KMS-11 (cell line): Measurements from ENCODE around the gene PHEX.

Source experiments
- H2AFZ ChIP-seq: fragments of 200-600 bp; sonication (generic); 2 replicates; pipeline ENCODE4 v1.6.1; 2016; ENCODE audit warnings: antibody characterized with exemption, mixed run types, low read depth
- H3K27ac ChIP-seq: fragments of 200-600 bp; sonication (generic); 2 replicates; pipeline ENCODE4 v1.6.1; 2016; ENCODE audit warnings: mild to moderate bottlenecking, mixed run types
- H3K27me3 ChIP-seq: fragments of 200-600 bp; sonication (generic); 2 replicates; pipeline ENCODE4 v1.6.1; 2017; ENCODE audit warnings: mild to moderate bottlenecking, low read depth, mixed run types, moderate library complexity; ENCODE audit not compliant: insufficient read depth
- H3K36me3 ChIP-seq: fragments of 200-600 bp; sonication (generic); 2 replicates; pipeline ENCODE4 v1.6.1; 2017; ENCODE audit warnings: mild to moderate bottlenecking, mixed run types; ENCODE audit not compliant: insufficient read depth
- H3K4me1 ChIP-seq: fragments of 200-600 bp; sonication (generic); 2 replicates; pipeline ENCODE4 v1.6.1; 2016; ENCODE audit warnings: mild to moderate bottlenecking, low read depth, mixed run types; ENCODE audit not compliant: poor library complexity, severe bottlenecking
- H3K4me2 ChIP-seq: fragments of 200-600 bp; sonication (generic); 2 replicates; pipeline ENCODE4 v1.7.0; 2016; ENCODE audit warnings: mild to moderate bottlenecking, mixed run types
- H3K4me3 ChIP-seq: fragments of 200-600 bp; sonication (generic); IDR thresholded peaks from 2 replicates; pipeline ENCODE4 v1.6.1; 2017; ENCODE audit warnings: low read depth, low read length, mixed read lengths; ENCODE audit not compliant: insufficient read depth
- H3K79me2 ChIP-seq: fragments of 200-600 bp; sonication (generic); 2 replicates; pipeline ENCODE4 v1.6.1; 2016; ENCODE audit warnings: low read depth, mixed run types; ENCODE audit not compliant: insufficient read depth
- H3K9ac ChIP-seq: fragments of 200-600 bp; sonication (generic); 2 replicates; pipeline ENCODE4 v1.6.1; 2016; ENCODE audit warnings: mild to moderate bottlenecking, mixed run types
- H4K20me1 ChIP-seq: fragments of 200-600 bp; sonication (generic); 2 replicates; pipeline ENCODE4 v1.6.1; 2016; ENCODE audit warnings: mild to moderate bottlenecking, mixed run types; ENCODE audit not compliant: insufficient read depth
- TF ChIP-seq, protein P1 (sequence below): fragments of 200-600 bp; sonication (generic); conservative IDR thresholded peaks from 2 replicates; pipeline ENCODE4 v1.6.1; 2017; ENCODE audit warnings: low read depth, mild to moderate bottlenecking, antibody characterized with exemption, low read length, moderate library complexity, mixed read lengths

Gene PHEX

DNA sequence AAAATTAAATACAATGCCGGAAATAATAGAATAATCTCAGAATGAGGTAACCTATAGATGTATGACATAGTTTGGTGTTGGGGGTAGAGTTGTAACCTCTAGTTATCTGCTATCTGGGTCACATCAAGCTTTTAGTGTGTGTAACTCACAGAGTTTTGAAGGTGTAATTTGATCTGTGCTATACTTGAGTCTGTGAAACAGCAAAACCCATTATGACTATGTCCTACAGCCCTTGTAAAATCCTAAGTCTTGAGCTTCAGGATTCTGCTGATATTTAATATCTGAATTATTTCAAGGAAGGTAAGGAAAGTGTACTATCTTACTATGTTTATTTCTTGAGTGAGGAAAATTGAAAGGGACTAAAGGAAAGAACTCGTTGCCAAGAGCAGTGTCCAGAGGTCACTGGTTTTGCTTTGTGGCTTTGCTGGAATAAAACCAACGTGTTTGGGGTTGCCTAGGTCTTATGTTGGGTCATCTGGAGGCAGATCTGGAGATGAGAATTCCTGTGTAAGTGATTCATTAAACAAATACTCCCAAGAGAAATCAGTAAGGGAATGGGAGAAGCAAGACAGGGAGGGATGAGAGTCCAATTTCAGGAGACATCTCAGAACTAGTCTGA, 132.8 kb downstream of the PHEX start:
- Histone ChIP-seq H3K4me2 (no peak overlapping the region), H3K4me1 (no peaks in the 10 kb centered on the region), H3K4me3 (no peak overlapping the region), H3K27me3 (no peaks in the 10 kb centered on the region), H3K27ac (no peak overlapping the region), H4K20me1 (no peaks in the 10 kb centered on the region), H3K9ac (no peak overlapping the region), H2AFZ (no peak overlapping the region), H3K36me3 (no peaks in the 10 kb centered on the region), H3K79me2 (no peaks in the 10 kb centered on the region)
- TF ChIP-seq, protein P1, sequence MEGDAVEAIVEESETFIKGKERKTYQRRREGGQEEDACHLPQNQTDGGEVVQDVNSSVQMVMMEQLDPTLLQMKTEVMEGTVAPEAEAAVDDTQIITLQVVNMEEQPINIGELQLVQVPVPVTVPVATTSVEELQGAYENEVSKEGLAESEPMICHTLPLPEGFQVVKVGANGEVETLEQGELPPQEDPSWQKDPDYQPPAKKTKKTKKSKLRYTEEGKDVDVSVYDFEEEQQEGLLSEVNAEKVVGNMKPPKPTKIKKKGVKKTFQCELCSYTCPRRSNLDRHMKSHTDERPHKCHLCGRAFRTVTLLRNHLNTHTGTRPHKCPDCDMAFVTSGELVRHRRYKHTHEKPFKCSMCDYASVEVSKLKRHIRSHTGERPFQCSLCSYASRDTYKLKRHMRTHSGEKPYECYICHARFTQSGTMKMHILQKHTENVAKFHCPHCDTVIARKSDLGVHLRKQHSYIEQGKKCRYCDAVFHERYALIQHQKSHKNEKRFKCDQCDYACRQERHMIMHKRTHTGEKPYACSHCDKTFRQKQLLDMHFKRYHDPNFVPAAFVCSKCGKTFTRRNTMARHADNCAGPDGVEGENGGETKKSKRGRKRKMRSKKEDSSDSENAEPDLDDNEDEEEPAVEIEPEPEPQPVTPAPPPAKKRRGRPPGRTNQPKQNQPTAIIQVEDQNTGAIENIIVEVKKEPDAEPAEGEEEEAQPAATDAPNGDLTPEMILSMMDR = no peak

DNA sequence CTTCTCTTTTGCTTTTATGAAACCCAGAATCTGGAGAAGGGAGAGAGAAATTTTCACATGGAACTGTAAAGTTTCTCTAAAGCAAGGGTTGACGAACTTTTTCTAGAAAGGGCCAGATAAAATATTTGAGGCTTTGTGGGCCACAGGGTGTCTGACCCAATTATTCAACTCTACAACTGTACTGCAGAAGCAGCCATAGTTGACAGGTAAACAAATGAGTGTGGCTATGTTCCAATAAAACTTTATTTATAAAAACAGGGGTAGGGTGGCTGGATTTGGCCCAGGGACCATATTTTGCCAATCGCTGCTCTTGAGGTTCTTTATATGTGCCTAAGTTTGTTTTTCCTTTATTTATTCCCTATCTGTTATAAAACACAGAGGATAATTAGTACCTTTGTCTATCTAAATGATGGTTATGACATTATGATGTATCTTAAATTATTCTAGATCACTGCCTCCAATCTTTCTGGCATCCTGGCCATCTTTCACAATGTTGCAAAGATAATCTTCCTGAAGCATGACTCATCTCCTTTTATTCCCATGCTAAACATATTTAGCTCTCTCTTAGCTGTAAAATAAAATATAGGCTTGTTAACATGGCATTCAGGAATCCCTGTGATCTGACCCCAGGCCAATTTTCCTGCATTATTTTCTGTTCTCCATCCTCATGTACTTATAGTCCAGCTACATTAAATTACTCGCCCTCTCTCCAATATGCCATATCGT, 133.8 kb downstream of the PHEX start:
- TF ChIP-seq, protein P1 = no peak
- H3K36me3 ChIP-seq = no peaks in the 10 kb centered on the region
- no peaks in the 10 kb centered on the region for H3K27me3 ChIP-seq
- H4K20me1 ChIP-seq = no peaks in the 10 kb centered on the region
- H3K9ac ChIP-seq = no peak overlapping the region
- H3K4me3 ChIP-seq = no peak overlapping the region
- no peaks in the 10 kb centered on the region for H3K4me1 ChIP-seq
- no peak overlapping the region for H2AFZ ChIP-seq
- no peaks in the 10 kb centered on the region for H3K79me2 ChIP-seq
- H3K27ac ChIP-seq = no peak overlapping the region
- H3K4me2 ChIP-seq = no peak overlapping the region

DNA sequence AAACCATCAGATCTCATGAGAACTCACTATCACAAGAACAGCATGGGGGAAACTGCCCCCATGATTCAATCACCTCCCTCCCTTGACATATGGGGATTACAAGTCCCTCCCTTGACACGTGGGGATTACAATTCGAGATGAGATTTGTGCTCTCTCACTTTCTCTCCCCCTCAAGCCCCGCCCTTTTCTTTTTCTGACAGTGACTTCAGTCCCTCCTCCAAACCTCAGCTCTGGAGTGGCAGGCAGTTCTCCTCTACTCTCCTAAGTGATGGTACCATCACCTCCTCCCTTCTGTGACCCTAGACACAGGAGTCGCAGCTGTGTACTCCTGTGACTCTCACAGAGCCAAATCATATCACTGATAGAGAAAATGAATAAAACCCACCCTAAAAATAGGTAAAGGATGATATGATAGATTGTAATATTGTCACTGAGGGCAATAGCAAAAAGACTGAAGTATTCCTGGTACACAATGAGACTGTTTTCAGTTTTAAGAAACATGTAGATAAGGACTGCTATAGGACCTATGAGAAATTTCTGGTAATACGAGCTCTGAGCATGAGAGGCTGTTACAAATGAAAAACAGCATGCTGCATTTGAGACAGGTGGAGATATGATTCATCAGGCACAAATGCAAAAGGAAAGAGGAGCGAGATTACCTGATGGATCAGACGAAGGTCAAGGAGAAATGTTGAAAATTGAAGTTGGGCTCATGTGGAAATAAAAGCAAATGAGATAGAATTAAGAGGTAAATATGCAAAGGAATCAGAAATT, 139.3 kb downstream of the PHEX start:
- Histone ChIP-seq H3K27me3 (no peaks in the 10 kb centered on the region), H3K27ac (no peak overlapping the region), H2AFZ (no peak overlapping the region), H3K9ac (no peak overlapping the region), H3K36me3 (no peaks in the 10 kb centered on the region), H3K4me2 (no peak overlapping the region), H3K4me3 (no peak overlapping the region), H3K79me2 (no peaks in the 10 kb centered on the region), H4K20me1 (no peaks in the 10 kb centered on the region), H3K4me1 (no peaks in the 10 kb centered on the region)
- TF ChIP-seq, protein P1 = no peak

DNA sequence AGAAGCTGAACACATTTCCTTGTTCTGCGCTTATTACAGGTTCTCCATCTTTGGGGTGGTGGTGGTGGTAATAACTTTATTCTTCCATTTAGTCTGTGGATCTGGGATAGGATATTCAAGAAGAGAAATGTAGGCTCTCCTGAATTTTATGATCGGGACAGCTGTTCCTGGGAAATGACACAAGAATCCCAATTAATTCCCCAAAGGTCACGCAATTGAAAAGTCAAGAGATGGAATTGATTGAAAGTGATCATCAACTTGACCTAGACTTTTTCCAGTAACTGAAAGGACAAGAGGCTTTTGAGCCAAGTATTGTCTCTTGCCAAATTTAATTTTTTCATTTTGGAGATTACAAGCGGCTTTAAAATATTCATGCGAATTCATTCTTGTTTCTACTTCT, 141.8 kb downstream of the PHEX start:
- Histone ChIP-seq H4K20me1 (no peaks in the 10 kb centered on the region), H3K4me1 (no peaks in the 10 kb centered on the region), H3K27ac (no peak overlapping the region), H2AFZ (no peak overlapping the region), H3K79me2 (no peaks in the 10 kb centered on the region), H3K9ac (no peak overlapping the region), H3K4me3 (no peak overlapping the region), H3K36me3 (no peaks in the 10 kb centered on the region), H3K27me3 (no peaks in the 10 kb centered on the region), H3K4me2 (no peak overlapping the region)
- TF ChIP-seq, protein P1 = no peak
